ENCODE data around the gene CRELD2. TPM values are rescaled to one million over a fixed set of nuclear protein-coding genes. Genes with fewer than 3 reads are reported as not detected.

The CRELD2 gene
- total and polyA plus RNA-seq, 2 of the 13 experiments (the other 11 are each of a cell fraction or from before 2014, with no cell fraction given) = 17.2 to 44.7 TPM

DNA sequence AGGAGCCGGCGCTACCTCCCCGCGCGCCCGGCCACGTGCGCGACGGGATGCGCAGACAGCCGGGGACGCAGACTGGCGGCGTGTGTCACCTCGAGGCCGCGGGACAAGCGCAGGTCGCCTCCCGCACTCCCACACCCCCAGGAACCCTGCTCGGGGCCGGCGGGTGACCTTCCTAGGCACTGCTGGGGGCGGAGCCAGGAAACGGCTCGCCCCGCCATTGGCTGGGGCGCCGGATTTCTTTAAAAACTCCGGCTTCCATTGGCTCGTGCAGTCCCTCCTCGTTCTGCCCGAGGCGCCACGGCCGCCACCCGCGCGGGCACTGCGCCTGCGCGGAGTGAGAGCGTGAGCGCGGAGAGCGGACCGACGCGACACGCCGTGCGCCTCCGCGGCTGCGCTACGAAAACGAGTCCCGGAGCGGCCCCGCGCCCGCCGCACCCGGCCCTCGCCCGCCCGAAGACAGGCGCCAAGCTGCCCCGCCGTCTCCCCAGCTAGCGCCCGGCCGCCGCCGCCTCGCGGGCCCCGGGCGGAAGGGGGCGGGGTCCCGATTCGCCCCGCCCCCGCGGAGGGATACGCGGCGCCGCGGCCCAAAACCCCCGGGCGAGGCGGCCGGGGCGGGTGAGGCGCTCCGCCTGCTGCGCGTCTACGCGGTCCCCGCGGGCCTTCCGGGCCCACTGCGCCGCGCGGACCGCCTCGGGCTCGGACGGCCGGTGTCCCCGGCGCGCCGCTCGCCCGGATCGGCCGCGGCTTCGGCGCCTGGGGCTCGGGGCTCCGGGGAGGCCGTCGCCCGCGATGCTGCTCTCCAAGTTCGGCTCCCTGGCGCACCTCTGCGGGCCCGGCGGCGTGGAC is 41.9 kb downstream of the CRELD2 start, which contains the start of gene PIM3 (continued):
- TF ChIP-seq, protein P1, sequence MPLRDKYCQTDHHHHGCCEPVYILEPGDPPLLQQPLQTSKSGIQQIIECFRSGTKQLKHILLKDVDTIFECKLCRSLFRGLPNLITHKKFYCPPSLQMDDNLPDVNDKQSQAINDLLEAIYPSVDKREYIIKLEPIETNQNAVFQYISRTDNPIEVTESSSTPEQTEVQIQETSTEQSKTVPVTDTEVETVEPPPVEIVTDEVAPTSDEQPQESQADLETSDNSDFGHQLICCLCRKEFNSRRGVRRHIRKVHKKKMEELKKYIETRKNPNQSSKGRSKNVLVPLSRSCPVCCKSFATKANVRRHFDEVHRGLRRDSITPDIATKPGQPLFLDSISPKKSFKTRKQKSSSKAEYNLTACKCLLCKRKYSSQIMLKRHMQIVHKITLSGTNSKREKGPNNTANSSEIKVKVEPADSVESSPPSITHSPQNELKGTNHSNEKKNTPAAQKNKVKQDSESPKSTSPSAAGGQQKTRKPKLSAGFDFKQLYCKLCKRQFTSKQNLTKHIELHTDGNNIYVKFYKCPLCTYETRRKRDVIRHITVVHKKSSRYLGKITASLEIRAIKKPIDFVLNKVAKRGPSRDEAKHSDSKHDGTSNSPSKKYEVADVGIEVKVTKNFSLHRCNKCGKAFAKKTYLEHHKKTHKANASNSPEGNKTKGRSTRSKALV (CRISPR knock-in tag; IDR thresholded peaks at IDR 0.05) = no peak; the same call in 1 of the 2 replicates
- TF ChIP-seq ZNF558 (CRISPR knock-in tag; IDR thresholded peaks at IDR 0.05; ENCODE audit: borderline replicate concordance) (no peak; the same call in 1 of the 2 replicates), ZNF207 (IDR thresholded peaks at IDR 0.05; ENCODE audit: borderline replicate concordance) (no peak), NFKBIZ (CRISPR knock-in tag; IDR thresholded peaks at IDR 0.05) (0 out of 2 replicates have a peak, but pooled peaks have one; percentile 24), RFX3 (CRISPR knock-in tag; IDR thresholded peaks at IDR 0.05) (no peak), THYN1 (CRISPR knock-in tag; IDR thresholded peaks at IDR 0.05; ENCODE audit: borderline replicate concordance, low read depth) (no peak), MEF2D (CRISPR knock-in tag; IDR thresholded peaks at IDR 0.05) (peak; percentile 24; the same call in 1 of the 2 replicates), ETV6 (CRISPR knock-in tag; conservative IDR thresholded peaks at IDR 0.05) (0 out of 2 replicates have a peak, but pooled peaks have one; percentile 33), ZNF510 (CRISPR knock-in tag; IDR thresholded peaks at IDR 0.05; ENCODE audit: low read depth) (no peak), HOXA7 (CRISPR knock-in tag; IDR thresholded peaks at IDR 0.05) (no peak)
- TF ChIP-seq, protein P2, sequence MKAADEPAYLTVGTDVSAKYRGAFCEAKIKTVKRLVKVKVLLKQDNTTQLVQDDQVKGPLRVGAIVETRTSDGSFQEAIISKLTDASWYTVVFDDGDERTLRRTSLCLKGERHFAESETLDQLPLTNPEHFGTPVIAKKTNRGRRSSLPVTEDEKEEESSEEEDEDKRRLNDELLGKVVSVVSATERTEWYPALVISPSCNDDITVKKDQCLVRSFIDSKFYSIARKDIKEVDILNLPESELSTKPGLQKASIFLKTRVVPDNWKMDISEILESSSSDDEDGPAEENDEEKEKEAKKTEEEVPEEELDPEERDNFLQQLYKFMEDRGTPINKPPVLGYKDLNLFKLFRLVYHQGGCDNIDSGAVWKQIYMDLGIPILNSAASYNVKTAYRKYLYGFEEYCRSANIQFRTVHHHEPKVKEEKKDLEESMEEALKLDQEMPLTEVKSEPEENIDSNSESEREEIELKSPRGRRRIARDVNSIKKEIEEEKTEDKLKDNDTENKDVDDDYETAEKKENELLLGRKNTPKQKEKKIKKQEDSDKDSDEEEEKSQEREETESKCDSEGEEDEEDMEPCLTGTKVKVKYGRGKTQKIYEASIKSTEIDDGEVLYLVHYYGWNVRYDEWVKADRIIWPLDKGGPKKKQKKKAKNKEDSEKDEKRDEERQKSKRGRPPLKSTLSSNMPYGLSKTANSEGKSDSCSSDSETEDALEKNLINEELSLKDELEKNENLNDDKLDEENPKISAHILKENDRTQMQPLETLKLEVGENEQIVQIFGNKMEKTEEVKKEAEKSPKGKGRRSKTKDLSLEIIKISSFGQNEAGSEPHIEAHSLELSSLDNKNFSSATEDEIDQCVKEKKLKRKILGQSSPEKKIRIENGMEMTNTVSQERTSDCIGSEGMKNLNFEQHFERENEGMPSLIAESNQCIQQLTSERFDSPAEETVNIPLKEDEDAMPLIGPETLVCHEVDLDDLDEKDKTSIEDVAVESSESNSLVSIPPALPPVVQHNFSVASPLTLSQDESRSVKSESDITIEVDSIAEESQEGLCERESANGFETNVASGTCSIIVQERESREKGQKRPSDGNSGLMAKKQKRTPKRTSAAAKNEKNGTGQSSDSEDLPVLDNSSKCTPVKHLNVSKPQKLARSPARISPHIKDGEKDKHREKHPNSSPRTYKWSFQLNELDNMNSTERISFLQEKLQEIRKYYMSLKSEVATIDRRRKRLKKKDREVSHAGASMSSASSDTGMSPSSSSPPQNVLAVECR (CRISPR knock-in tag; IDR thresholded peaks at IDR 0.05; ENCODE audit: borderline replicate concordance) = peak; percentile 91
- TF ChIP-seq, protein P3, sequence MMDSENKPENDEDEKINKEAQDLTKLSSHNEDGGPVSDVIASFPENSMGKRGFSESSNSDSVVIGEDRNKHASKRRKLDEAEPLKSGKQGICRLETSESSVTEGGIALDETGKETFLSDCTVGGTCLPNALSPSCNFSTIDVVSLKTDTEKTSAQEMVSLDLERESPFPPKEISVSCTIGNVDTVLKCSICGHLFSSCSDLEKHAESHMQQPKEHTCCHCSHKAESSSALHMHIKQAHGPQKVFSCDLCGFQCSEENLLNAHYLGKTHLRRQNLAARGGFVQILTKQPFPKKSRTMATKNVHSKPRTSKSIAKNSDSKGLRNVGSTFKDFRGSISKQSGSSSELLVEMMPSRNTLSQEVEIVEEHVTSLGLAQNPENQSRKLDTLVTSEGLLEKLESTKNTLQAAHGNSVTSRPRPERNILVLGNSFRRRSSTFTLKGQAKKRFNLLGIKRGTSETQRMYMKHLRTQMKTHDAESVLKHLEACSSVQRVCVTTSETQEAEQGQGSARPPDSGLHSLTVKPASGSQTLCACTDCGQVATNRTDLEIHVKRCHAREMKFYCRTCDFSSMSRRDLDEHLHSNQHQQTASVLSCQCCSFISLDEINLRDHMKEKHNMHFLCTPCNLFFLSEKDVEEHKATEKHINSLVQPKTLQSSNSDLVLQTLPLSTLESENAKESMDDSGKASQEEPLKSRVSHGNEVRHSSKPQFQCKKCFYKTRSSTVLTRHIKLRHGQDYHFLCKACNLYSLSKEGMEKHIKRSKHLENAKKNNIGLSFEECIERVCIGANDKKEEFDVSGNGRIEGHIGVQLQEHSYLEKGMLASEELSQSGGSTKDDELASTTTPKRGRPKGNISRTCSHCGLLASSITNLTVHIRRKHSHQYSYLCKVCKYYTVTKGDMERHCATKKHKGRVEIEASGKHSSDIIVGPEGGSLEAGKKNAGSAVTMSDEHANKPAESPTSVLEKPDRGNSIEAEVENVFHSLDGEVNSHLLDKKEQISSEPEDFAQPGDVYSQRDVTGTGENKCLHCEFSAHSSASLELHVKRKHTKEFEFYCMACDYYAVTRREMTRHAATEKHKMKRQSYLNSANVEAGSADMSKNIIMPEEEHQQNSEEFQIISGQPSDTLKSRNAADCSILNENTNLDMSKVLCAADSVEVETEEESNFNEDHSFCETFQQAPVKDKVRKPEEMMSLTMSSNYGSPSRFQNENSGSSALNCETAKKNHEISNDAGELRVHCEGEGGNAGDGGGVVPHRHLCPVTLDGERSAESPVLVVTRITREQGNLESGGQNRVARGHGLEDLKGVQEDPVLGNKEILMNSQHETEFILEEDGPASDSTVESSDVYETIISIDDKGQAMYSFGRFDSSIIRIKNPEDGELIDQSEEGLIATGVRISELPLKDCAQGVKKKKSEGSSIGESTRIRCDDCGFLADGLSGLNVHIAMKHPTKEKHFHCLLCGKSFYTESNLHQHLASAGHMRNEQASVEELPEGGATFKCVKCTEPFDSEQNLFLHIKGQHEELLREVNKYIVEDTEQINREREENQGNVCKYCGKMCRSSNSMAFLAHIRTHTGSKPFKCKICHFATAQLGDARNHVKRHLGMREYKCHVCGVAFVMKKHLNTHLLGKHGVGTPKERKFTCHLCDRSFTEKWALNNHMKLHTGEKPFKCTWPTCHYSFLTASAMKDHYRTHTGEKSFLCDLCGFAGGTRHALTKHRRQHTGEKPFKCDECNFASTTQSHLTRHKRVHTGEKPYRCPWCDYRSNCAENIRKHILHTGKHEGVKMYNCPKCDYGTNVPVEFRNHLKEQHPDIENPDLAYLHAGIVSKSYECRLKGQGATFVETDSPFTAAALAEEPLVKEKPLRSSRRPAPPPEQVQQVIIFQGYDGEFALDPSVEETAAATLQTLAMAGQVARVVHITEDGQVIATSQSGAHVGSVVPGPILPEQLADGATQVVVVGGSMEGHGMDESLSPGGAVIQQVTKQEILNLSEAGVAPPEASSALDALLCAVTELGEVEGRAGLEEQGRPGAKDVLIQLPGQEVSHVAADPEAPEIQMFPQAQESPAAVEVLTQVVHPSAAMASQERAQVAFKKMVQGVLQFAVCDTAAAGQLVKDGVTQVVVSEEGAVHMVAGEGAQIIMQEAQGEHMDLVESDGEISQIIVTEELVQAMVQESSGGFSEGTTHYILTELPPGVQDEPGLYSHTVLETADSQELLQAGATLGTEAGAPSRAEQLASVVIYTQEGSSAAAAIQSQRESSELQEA (CRISPR knock-in tag; IDR thresholded peaks at IDR 0.05; ENCODE audit: not compliant biosample characterization) = no peak

Measured in HepG2 (cell line).